ENCODE measurements around the gene MRPL55. TPM values are rescaled to one million over a fixed set of nuclear protein-coding genes. Genes with fewer than 3 reads are reported as not detected.

The MRPL55 gene
- total RNA-seq, 6 experiments from 2014 or later: 24.2 to 75.9 (median 38.0) TPM

DNA sequence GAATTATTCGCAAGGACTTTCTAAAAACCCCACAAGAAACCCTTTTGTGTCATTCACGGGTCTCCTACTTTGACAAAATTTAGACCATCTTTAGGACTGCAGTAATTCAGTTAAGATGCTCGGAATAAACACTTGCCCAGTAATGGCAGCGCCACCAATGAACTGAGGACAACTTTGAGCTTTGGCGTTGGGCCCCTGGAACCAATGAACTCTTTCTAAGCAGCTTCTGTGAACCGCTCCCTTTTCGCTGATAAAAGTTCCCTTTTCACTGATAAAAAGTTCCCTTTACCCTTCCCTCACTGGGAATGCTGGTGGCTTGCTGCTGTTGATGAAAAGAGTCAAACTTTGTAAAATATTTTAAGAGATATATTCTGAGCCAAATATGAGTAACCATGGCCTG, 1.5 kb upstream of the MRPL55 start:
- peaks cover 0 to 9% (median 4%) of the 10 kb centered on the region in 4 donors for H3K4me1 ChIP-seq
- TF ChIP-seq POLR2A (IDR thresholded peaks at IDR 0.05) (no peak), CTCF (IDR thresholded peaks at IDR 0.05) (no peak)
- peaks cover 0 to 12% (median 2%) of the 10 kb centered on the region in 4 donors for H3K36me3 ChIP-seq
- no peak overlapping the region for H3K27ac ChIP-seq
- H3K9me3 ChIP-seq: no peaks in the 10 kb centered on the region
- intact Hi-C loops (cut with DNase I): no loop called here
- ATAC-seq (no peak), DNase-seq (no peak)
- H3K27me3 ChIP-seq: no peaks in the 10 kb centered on the region
- 86% methylated on average over 6 of the region's 7 CpGs for WGBS (ENCODE audit: insufficient coverage, low coverage, low lambda C conversion rate, missing lambda C conversion rate)
- H3K4me3 ChIP-seq: no peak overlapping the region

DNA sequence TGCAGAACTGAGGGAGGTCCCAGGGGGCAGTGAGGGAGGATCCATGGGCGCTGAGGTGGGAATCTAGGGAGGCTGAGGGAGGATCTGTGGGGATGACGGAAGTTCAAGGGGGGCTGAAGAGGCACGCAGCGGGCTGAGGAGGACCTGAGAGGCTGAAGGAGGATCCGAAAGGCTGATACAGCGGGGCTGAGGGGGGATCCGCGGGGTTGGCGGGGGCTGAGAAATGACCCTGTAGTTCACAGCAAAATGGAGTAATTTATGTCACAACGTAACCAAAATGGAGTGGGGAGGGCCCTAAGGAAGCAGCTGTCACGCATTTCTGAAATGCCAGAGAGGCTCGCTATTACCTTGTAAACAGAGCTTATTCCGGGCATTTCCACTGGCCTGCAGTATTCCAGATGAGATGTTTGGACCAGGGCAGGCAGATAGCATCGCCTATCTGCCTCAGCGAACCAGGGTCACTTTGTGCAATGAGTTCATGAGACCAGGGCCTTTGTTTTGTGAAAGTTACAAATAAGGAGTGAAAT, 926 bp upstream of the MRPL55 start:
- TF ChIP-seq POLR2A (IDR thresholded peaks at IDR 0.05) (no peak), CTCF (IDR thresholded peaks at IDR 0.05) (no peak)
- Histone ChIP-seq H3K27ac (peak overlapping the region in 2 of 3 donors; percentile 88 to 92), H3K27me3 (no peaks in the 10 kb centered on the region), H3K36me3 (peaks cover 0 to 12% (median 2%) of the 10 kb centered on the region in 4 donors), H3K9me3 (no peaks in the 10 kb centered on the region), H3K4me1 (peaks cover 0 to 10% (median 4%) of the 10 kb centered on the region in 4 donors), H3K4me3 (peak overlapping the region; percentile 93 to 98 (median 94))
- intact Hi-C loops (cut with DNase I): no loop called here
- ATAC-seq (no peak), DNase-seq (peak in 2 of 3 donors; percentile 28 to 53)
- 36% methylated on average over 10 of the region's 15 CpGs for WGBS (ENCODE audit: insufficient coverage, low coverage, low lambda C conversion rate, missing lambda C conversion rate)

- Histone ChIP-seq H3K4me3 (peak overlapping the region; percentile 93 to 98 (median 94)), H3K9me3 (no peaks in the 10 kb centered on the region), H3K36me3 (peaks cover 0 to 12% (median 2%) of the 10 kb centered on the region in 4 donors), H3K4me1 (peaks cover 0 to 23% (median 4%) of the 10 kb centered on the region in 4 donors), H3K27me3 (no peaks in the 10 kb centered on the region), H3K27ac (peak overlapping the region; percentile 87 to 92 (median 88))
- TF ChIP-seq CTCF (IDR thresholded peaks at IDR 0.05) (no peak), POLR2A (IDR thresholded peaks at IDR 0.05) (no peak)
- DNase-seq: no peak
- intact Hi-C loops (cut with DNase I): no loop called here
- 0% methylated on average over 4 of the region's 8 CpGs for WGBS (ENCODE audit: insufficient coverage, low coverage, low lambda C conversion rate, missing lambda C conversion rate)
- no peak for ATAC-seq
Observed at GRCh38 chr1:228108742-228109072, 392 bp downstream of the MRPL55 start.

DNA sequence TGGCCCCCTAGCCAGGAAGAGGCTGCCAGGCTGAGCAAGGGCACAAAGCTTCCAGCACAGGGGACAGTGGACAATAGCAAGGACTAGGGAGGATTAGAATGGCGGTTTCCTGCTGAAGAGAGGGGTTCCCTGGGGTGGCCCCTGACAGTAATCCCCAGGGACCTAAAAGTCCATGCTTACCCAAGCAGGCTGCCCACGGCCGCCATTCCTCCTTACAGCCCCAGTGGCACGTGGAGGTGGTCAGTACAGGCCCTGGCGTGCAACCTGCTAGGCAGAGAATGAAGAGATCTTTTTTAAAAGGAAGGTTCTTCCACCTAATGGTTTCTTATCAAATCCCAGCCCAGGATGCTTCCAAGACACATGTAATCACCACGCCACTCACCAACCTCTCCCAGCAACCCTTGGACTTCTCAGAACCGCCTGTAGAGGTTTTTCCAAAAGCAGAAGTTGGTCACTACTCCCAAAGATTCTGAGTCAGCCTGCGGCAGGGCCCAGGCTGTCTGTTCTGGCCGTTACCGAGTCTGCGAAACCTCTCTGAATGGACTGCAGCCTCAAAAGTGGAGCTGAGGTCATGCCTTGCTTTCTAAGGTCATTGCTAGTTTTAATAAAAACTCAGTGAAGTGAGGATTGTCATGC, 926 bp downstream of the MRPL55 start:
- 29% methylated on average over 6 of the region's 11 CpGs for WGBS (ENCODE audit: insufficient coverage, low coverage, low lambda C conversion rate, missing lambda C conversion rate)
- DNase-seq: peak in 1 of 3 donors; percentile 41
- intact Hi-C loops (cut with DNase I): no loop called here
- peaks cover 0 to 12% (median 2%) of the 10 kb centered on the region in 4 donors for H3K36me3 ChIP-seq
- H3K9me3 ChIP-seq: no peaks in the 10 kb centered on the region
- peak overlapping the region; percentile 87 to 92 (median 88) for H3K27ac ChIP-seq
- peak overlapping the region; percentile 93 to 98 (median 94) for H3K4me3 ChIP-seq
- no peak for TF ChIP-seq CTCF (IDR thresholded peaks at IDR 0.05)
- no peak for TF ChIP-seq POLR2A (IDR thresholded peaks at IDR 0.05)
- H3K4me1 ChIP-seq: peaks cover 0 to 27% (median 4%) of the 10 kb centered on the region in 4 donors
- no peak for ATAC-seq
- no peaks in the 10 kb centered on the region for H3K27me3 ChIP-seq
